ENCODE measurements around the gene TNS1.

TNS1 gene

GRCh38 chr2:217941886-217942728 lies 60.7 kb downstream of the TNS1 start:
- no peak for DNase-seq

- no peak for DNase-seq
These were observed 61.5 kb downstream of the TNS1 start for GRCh38 chr2:217941339-217941738.

DNA sequence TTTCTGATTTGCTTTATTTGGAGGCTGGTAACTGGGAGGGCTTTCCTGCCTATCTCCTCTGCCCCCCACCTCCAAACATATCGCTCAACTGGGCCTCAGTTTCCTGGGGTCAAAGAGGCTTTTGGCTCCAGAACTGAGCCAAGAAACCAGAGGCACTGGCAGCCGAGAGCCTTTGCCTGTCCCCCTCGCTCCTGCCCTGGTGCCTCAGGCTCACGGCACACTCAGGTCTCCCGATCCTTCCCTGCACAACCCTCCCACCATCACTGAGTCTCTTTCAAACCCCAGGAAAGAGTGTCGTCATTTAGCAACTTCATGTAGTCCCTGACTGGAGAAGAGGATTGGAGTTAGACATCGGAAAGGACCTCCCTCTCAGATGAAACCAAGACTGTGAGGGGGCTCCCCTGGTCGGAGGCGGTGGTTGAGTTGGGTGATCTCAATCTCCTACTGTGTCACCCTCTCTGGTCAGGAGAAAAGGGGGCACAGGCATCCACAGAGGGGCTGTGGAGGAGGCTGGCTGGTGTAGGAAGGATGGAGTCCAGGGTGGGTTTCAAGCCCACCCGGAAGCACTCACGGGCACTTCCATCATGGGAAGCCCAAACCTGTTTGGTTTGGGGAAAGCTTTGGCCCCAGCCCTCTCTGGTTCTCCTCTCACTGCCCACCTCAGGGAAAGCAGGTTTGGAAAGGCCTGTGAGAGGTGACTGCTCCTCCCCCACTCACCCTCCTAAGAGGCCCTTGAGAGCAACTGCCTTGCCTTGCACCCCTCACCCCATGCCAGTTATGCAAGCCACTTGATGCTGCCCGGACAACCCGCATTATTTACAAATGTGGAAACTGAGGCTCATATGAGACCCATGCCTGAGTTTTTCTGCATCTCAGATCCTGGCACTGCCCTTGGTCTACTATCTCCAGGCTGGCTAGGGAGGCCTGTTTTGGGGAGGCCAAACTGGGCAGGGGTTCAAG lies 62.3 kb downstream of the TNS1 start:
- DNase-seq = no peak

DNA sequence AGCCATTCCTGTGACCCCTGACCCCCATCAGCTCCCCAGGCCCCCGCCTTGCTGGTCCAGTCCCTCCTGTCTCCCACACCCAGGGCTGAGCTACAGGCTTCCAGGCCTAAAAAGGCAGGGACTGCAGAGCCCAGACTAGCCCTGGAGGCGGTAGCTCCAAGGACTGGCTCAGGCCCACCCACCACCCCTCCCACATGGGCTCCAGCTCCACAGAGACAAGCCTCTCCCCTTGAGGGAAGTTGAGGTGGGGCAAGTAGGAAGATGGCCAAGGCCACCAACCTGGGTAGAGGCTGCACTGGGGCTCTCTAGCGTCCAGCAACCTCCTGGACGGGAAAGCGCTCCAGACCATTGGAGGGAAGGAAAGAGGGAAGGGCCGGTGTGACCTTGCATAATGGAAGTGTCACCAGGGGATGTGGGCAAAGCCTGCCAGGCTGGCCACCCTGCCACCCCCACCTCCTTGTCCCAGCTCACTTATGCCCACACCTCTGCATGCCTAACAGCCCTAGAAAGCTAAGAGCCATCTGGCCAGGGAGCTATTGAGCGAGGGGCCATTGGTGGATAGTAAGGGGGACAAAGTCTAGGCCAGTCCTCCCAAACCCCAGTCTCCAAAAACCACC lies 63.1 kb downstream of the TNS1 start:
- DNase-seq = no peak

DNA sequence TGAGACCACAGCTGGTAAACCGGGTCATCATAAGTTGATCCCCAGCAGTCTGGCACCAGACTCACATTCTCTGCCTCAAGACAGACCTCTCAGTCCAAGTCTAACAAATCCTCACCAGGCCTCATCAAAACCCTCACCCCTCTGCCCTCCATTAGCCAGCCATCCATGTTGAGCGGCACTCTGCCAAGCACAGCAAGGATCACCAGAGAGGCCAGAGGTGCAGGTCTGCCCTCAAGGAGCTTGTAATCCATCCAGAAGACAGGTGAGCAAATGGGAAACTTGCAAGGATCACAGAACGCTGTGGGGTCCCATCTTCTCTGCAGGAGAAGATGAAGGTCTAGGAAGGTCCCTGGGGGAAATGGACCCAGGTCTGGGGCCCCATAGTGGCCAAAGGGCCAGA lies 63.6 kb downstream of the TNS1 start:
- no peak for DNase-seq

DNA sequence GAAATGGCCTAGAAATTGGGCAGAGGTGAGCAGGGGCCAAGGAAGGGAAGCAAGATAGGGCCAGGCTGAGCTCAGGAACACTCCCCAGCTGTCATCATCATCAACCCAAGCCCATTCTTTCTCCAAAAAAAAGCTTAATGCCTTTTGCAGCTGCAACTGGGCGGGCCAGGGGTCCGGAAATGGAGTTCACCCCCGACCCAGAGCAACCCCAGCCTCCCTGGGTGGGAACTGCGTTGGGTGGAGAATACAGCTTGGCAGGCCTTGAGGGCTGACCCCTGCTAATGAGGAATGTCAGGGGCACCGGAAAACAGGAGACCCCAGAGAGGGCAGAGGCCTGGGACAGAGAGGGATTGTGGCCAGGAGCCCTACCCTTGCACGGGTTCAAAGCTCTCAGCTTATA lies 64.8 kb downstream of the TNS1 start:
- DNase-seq = no peak

DNA sequence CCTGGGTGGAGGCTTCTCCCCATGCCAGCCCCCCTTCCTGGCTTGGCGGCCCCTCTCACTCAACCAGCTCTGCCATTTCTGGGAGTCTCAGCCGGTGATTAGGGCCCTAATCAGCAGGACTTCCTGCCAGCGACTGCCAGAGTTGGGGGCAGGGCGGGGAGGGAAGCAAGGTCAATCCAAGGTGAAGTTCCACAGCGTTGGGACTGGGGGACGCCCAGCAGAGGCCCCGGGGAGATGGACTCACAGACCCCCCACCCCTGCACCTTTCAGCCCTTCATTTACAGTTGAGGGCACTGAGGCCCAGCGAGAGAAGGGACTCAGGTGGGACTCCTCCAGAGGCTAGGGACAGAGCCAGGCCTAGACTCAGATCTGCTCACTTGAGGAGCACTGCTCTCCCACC lies 65.3 kb downstream of the TNS1 start:
- DNase-seq = no peak

DNA sequence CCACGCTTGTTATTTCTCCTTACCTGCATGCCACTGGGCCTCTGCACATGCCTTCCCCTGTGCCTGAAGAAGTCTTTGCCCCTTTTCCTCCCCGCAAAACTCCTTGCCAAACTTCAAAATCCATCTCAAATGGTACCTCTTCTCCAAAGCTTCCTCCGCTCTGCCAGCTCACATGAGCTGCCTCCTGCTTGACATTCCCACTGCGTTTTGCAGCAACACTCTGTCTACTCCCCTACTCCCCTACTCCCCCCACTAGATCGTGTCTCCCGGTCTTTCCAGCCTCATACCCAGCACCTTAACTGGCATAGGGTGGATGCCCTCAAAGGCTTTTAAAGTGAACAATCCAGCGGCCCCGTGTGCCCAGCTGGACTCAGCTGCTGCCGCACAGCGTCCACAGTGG lies 65.8 kb downstream of the TNS1 start:
- DNase-seq = no peak

- no peak for DNase-seq
These were observed 66.7 kb downstream of the TNS1 start for GRCh38 chr2:217935901-217936684.

GRCh38 chr2:217935235-217935879 lies 67.4 kb downstream of the TNS1 start:
- no peak for DNase-seq

- DNase-seq = peak; percentile 16
These were observed 68.3 kb downstream of the TNS1 start for GRCh38 chr2:217934321-217935131.

DNA sequence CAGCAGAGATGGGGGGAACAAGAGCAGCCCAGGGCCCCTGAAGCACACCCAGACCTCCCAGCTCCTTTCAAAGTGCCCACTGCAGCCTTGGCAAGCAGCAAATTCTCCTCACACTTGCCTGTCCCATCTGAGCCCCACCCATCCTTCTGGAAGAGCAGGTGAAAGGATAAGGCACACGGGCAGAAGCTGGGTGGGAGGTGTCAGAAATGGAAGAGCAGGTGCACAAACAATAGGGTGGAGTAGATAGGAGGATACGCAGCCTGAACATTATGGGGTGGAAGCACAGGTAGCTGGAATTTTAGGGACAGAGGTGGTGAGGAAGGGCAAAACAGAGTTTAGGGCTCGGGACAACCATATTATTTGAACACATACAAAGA lies 69.2 kb downstream of the TNS1 start:
- no peak for DNase-seq

DNA sequence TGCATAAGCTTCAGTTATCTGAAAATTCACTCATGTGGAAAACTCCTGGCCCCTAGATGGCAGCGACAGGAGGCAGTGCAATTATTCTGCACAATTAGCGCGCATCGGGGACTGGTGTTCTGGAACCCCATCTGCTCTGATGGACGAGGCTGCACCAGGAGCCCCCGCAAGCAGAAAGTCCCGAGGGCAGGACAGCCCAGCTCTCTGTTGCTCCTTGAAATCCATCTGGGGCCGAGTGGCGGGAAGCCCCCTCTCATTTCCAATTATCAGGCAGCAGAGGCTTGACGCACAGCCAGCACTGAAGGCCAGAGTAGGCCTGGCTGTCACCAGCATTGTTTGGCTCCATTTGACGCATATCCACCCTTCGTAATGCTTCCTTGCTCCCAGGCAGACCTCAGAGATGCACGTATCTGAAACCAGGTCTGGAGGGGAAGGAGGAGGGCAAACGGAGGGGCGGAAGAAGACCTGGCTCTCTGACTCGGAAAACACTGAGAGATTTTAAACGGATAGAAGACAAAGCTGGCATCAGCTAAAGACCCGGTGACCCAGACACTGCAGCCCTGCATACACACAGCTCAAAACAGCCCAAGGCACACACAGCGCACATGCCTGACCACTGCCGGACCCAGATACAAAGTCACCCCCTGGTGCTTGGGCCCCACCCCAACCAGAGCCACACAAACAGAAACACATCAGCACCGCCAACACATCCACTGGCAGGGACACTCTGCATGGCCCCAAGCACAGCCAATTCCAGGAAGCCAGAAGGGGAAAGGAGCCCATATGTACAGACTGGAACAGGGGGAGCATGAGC lies 69.8 kb downstream of the TNS1 start:
- DNase-seq = no peak

GRCh38 chr2:217931846-217932560 lies 70.8 kb downstream of the TNS1 start:
- DNase-seq = no peak

DNA sequence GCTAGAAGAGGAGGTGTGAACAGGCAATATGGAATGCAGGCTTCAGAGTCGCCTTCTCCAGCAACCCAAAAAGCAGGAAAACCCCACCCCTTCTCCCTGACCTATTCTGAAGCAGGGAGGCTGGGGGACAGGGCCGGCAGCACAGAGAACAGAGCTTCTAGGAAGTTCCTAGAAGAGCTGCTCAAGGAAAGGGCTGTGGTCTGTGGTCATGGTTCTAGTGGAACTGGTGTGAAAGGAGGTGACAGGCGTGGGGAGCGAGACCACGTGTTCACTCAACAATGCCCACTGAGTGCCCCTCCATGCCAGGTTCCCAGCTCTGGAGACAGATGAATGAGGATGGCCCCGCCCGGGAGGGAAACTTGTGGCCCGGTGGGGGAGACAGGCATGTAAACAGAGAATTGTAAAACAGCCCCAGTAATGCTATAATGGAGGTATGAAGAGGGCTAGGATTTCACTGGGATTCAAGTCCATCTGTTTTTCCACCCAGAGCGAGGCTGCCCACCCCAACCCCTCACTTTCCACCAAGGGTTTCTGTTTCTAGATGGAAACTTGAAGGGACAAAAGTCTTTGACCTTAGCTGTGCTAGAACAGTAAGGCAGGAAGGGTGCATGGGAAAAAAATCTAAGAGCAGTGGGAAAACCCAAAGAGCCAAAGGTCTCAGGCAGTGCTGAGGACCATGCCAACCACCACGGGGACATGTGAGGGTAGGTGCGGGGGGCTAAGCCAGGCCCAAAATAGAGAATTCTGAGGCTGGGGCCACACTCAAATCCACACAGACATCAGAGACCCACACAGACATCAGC lies 71.8 kb downstream of the TNS1 start:
- no peak for DNase-seq

DNA sequence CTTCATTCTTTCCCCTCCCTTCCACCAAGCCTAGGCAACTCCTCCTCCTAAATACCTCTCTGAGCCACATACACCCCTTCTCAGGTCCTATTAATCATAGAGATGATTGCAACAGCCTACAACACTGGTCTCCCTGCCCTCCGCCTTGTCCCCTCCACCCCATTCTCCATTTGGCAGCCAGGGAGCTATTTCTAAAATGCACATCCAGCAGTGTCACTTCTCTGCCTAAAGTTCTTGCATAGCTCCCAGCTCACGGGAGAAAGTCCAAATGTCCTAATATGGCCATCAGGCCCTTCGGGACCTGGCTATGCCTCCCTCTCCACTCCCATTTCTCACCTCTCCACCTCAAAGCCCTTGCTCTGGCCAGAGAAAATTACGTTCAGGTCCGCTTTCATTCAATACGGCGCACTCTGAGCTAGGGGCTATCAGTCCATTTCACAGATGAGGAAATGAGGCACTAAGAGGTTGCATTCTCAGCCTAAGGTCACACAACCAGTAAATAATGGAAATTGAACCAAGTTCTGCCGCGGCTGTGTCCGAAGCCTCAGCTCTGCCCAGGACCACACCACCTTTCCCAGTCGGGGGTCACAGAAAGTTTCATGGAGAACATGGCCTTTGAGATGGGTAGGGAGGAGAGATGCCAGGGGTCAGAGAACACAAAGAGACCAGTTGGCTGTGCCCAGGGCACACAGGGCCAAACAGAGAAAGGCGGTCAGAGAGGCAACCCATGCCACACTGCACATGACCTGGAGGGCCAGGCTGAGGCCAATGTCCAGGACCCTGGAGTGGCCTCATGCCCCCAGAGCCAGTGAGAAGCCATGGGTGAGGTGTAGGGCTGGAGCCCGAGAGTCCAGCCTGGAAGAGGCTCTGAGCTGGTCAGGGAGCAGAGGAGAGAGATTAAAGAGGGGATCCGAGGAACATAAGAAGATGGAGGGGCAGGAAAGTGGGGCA lies 72.8 kb downstream of the TNS1 start:
- DNase-seq = no peak

DNA sequence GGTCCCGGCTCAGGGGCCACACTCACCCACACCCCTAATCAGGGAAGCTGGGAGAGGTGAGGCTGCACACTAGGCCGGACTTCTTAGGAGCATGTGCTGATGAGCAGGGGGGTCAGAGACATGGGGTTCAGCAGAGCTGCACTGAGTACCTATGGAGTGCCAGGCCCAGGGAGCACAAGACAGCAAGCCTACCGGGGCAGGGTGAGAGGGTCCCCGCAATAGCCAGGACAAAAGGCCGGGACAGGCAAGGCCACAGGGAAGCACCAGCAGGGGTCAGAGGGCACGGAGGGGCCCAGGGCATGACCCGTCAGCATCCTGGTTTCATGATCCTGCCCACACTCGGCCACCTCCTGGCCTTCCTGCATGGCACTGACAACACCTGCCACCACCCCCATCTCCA lies 73.5 kb downstream of the TNS1 start:
- DNase-seq = no peak
